B cell (primary cell): Measurements from ENCODE around the gene ZNF438. TPM values are rescaled to one million over a fixed set of nuclear protein-coding genes. Genes with fewer than 3 reads are reported as not detected.

Source experiments
- ATAC-seq: fragments of 200-7000 bp; cut with Tn5 transposase; one replicate; pipeline ENCODE4 v1.10.0; 2021; ENCODE audit warnings: low read depth, mild to moderate bottlenecking, moderate number of reproducible peaks, moderate library complexity
- CTCF ChIA-PET: fragments of 350-600 bp; sonication (Branson Sonifier 250); formaldehyde crosslinking; loops from one replicate; lab custom pipeline; 2021; ENCODE audit warnings: antibody characterized with exemption, inconsistent platforms; lab: Charles Lee
- POLR2A ChIA-PET: fragments of 350-600 bp; sonication (Branson Sonifier 250); formaldehyde crosslinking; loops from one replicate; lab custom pipeline; 2021; ENCODE audit warnings: antibody characterized with exemption; lab: Charles Lee
- DNase-seq: peaks from one replicate; pipeline ENCODE4 v3.0.0; 2013
- H2AFZ ChIP-seq: 2 replicates; pipeline ENCODE4 v1.6.1; 2012; ENCODE audit warnings: mild to moderate bottlenecking, low read depth, low read length; ENCODE audit not compliant: insufficient read depth, poor library complexity, severe bottlenecking
- H3K27ac ChIP-seq, 2 donors: 1 replicate in 1 of 2; 2 replicates in 1 of 2; pipeline ENCODE4 v1.5.1; 2012 to 2013; ENCODE audit warnings: low read length in 2 of 2, mild to moderate bottlenecking in 2 of 2, moderate library complexity in 1 of 2
- H3K27me3 ChIP-seq, 4 experiments: fragments of 200-600 bp in 1 of 4; sonication (generic) in 1 of 4; replicated peaks in 1 of 4; 1 replicate in 2 of 4; 2 replicates in 2 of 4; pipeline versions ENCODE4 v1.6.1 to v1.7.0; 2013 to 2016; ENCODE audit warnings: low read length in 3 of 4, mild to moderate bottlenecking in 2 of 4, mixed read lengths in 1 of 4, moderate library complexity in 1 of 4; ENCODE audit not compliant: insufficient read depth in 4 of 4, control insufficient read depth in 3 of 4; ENCODE audit errors: control extremely low read depth in 1 of 4
- H3K36me3 ChIP-seq, 2 experiments: replicated peaks in 1 of 2; 1 replicate in 1 of 2; 2 replicates in 1 of 2; pipeline versions ENCODE4 v1.6.1 to v1.7.1; 2013; ENCODE audit warnings: low read length in 1 of 2; ENCODE audit not compliant: insufficient read depth in 2 of 2, control insufficient read depth in 1 of 2; ENCODE audit errors: control extremely low read depth in 1 of 2, extremely low read depth in 1 of 2
- H3K4me1 ChIP-seq, 2 donors: fragments of 200-600 bp in 1 of 2; sonication (generic) in 1 of 2; 1 replicate in 1 of 2; 2 replicates in 1 of 2; pipeline versions ENCODE4 v1.5.1 to v1.6.1; 2013 to 2017; ENCODE audit warnings: low read length in 2 of 2; ENCODE audit not compliant: control insufficient read depth in 2 of 2, insufficient read depth in 2 of 2
- H3K4me2 ChIP-seq: replicated peaks from 2 replicates; pipeline ENCODE3; 2012; ENCODE audit warnings: mild to moderate bottlenecking, low read depth, low read length; ENCODE audit not compliant: poor library complexity, severe bottlenecking
- H3K4me3 ChIP-seq, 5 experiments: fragments of 200-600 bp in 1 of 5; sonication (generic) in 1 of 5; 1 replicate in 3 of 5; 2 replicates in 2 of 5; pipeline versions ENCODE4 v1.5.1 to v1.7.0; 2011 to 2016; ENCODE audit warnings: low read length in 4 of 5, mild to moderate bottlenecking in 4 of 5, low read depth in 2 of 5, control low read depth in 1 of 5, moderate library complexity in 1 of 5; ENCODE audit not compliant: insufficient read depth in 1 of 5; ENCODE audit errors: control extremely low read depth in 1 of 5, extremely low read depth in 1 of 5
- H3K79me2 ChIP-seq: fragments of 200-600 bp; sonication (generic); one replicate; pipeline ENCODE4 v1.6.0; 2016; ENCODE audit warnings: low read length; ENCODE audit not compliant: control insufficient read depth, insufficient read depth
- H3K9ac ChIP-seq: fragments of 200-600 bp; sonication (generic); 2 replicates; pipeline ENCODE4 v1.6.1; 2017; ENCODE audit warnings: mild to moderate bottlenecking, low read length, moderate library complexity
- H3K9me3 ChIP-seq, 3 donors: one replicate each; pipeline versions ENCODE4 v1.6.1 to v1.7.1; 2013; ENCODE audit warnings: low read length in 2 of 3; ENCODE audit not compliant: control insufficient read depth in 2 of 3, insufficient read depth in 1 of 3; ENCODE audit errors: control extremely low read depth in 1 of 3
- H4K20me1 ChIP-seq: 2 replicates; pipeline ENCODE4 v1.6.0; 2012; ENCODE audit warnings: mild to moderate bottlenecking, low read length; ENCODE audit not compliant: insufficient read depth, control insufficient read depth, poor library complexity, severe bottlenecking
- H3K27ac Mint-ChIP-seq: one replicate; pipeline ENCODE4 v1.8.0; 2021; ENCODE audit warnings: mixed read lengths
- H3K27me3 Mint-ChIP-seq: one replicate; pipeline ENCODE4 v1.8.0; 2021; ENCODE audit warnings: mixed read lengths
- H3K4me1 Mint-ChIP-seq: one replicate; pipeline ENCODE4 v1.8.0; 2021; ENCODE audit warnings: mixed read lengths
- H3K4me3 Mint-ChIP-seq: one replicate; pipeline ENCODE4 v1.8.0; 2021; ENCODE audit warnings: mixed read lengths
- H3K9me3 Mint-ChIP-seq: one replicate; pipeline ENCODE4 v1.8.0; 2022; ENCODE audit warnings: mixed read lengths; ENCODE audit not compliant: insufficient read depth
- EZH2 ChIP-seq: IDR thresholded peaks from 2 replicates; pipeline ENCODE4 v1.6.1; 2012; ENCODE audit warnings: borderline replicate concordance, low read depth, mild to moderate bottlenecking, moderate library complexity, low read length; ENCODE audit not compliant: insufficient read depth, poor library complexity, severe bottlenecking
- WGBS: methylation state at CpG from one replicate; pipeline ENCODE4 v1.1.5; 2013; ENCODE audit warnings: missing lambda C conversion rate; ENCODE audit not compliant: insufficient coverage; 5-methylcytosine and 5-hydroxymethylcytosine counted together
- intact Hi-C: fragments of 100-400 bp; cut with micrococcal nuclease; formaldehyde crosslinking; loops from one replicate; pipeline ENCODE4 v1.10.0; 2022
- polyA plus RNA-seq: library from polyadenylated mRNA; depleted of rRNA; stranded (reverse); fragments of >200 nt; gene quantifications from 2 replicates; pipeline ENCODE4 v1.2.3, GENCODE V29; 2012
- total RNA-seq, 2 donors: library from RNA; stranded (reverse); fragments of 120-200 nt in 1 of 2; gene quantifications; 1 replicate in 1 of 2; 2 replicates in 1 of 2; pipeline versions ENCODE4 v1.2.3 to v1.2.4, GENCODE V29; 2013 to 2022
- TF ChIP-seq, protein P1 (sequence below): fragments of 200-600 bp; IDR thresholded peaks from one replicate; pipeline ENCODE4 v1.8.0; 2022; ENCODE audit warnings: antibody characterized with exemption, mild to moderate bottlenecking

Gene ZNF438
- total and polyA plus RNA-seq, 2 donors (not counting 1 experiment from before 2014, with no cell fraction given), result 2.0 to 3.7 TPM

DNA sequence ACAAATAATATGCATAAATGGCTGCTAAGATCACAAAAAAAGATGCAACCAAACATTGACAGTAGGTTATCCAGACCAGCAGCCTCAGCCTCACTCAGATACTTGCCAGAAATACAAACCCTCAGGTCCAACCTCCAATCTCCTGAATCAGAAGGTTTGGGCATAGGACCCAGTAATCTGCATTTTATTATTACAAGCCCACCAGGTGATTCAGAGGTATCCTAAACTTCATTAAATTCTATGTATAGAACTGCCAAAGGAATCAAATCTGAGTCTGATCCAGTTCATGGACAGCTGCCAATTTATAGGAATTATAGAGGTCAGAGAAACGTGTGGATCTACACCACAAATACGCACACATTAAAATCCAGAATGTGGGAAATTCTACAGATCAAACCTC, 41.3 kb downstream of the ZNF438 start:
- ATAC-seq, result no peak

GRCh38 chr10:30988831-30989435, 42.7 kb downstream of the ZNF438 start:
- H3K9me3 ChIP-seq, result peaks cover 8 to 14% (median 12%) of the 10 kb centered on the region in 3 donors
- no peak overlapping the region for H3K4me3 ChIP-seq
- peaks cover 8% of the 10 kb centered on the region for H4K20me1 ChIP-seq
- CTCF ChIA-PET, result interaction anchor here (0.7 kb wide), 1 partner anchor 95 kb away, joined by 3 read pairs; no protein-coding TSS in a partner anchor
- peaks cover 0 to 1% of the 10 kb centered on the region in 2 experiments for H3K36me3 ChIP-seq
- H3K27ac ChIP-seq, result no peak overlapping the region
- no peak overlapping the region for H3K4me3 Mint-ChIP-seq
- no CpG with 5 or more reads among the region's 1 CpG for WGBS
- no peaks in the 10 kb centered on the region for H3K27me3 ChIP-seq
- no peaks in the 10 kb centered on the region for H3K4me1 Mint-ChIP-seq
- H2AFZ ChIP-seq, result no peak overlapping the region
- H3K9me3 Mint-ChIP-seq, result peaks cover 2% of the 10 kb centered on the region
- TF ChIP-seq, protein P1, sequence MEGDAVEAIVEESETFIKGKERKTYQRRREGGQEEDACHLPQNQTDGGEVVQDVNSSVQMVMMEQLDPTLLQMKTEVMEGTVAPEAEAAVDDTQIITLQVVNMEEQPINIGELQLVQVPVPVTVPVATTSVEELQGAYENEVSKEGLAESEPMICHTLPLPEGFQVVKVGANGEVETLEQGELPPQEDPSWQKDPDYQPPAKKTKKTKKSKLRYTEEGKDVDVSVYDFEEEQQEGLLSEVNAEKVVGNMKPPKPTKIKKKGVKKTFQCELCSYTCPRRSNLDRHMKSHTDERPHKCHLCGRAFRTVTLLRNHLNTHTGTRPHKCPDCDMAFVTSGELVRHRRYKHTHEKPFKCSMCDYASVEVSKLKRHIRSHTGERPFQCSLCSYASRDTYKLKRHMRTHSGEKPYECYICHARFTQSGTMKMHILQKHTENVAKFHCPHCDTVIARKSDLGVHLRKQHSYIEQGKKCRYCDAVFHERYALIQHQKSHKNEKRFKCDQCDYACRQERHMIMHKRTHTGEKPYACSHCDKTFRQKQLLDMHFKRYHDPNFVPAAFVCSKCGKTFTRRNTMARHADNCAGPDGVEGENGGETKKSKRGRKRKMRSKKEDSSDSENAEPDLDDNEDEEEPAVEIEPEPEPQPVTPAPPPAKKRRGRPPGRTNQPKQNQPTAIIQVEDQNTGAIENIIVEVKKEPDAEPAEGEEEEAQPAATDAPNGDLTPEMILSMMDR, result no peak
- no peak for TF ChIP-seq EZH2
- H3K9ac ChIP-seq, result no peak overlapping the region
- no peak overlapping the region for H3K27ac Mint-ChIP-seq
- POLR2A ChIA-PET, result no interaction called here
- no peak for ATAC-seq
- no peaks in the 10 kb centered on the region for H3K27me3 Mint-ChIP-seq
- peaks cover 13% of the 10 kb centered on the region for H3K79me2 ChIP-seq
- intact Hi-C loops, result no loop called here
- no peak overlapping the region for H3K4me2 ChIP-seq
- no peak for DNase-seq
- H3K4me1 ChIP-seq, result no peaks in the 10 kb centered on the region

More for the DNA sequence above, 41.3 kb downstream of the ZNF438 start:
- no peak overlapping the region for H3K9ac ChIP-seq
- intact Hi-C loops, result no loop called here
- H4K20me1 ChIP-seq, result peaks cover 9% of the 10 kb centered on the region
- H3K4me1 ChIP-seq, result no peaks in the 10 kb centered on the region
- H3K9me3 ChIP-seq, result peaks cover 8 to 14% (median 11%) of the 10 kb centered on the region in 3 donors
- H3K79me2 ChIP-seq, result peaks cover 23% of the 10 kb centered on the region
- no peak overlapping the region for H3K4me2 ChIP-seq
- H3K27ac ChIP-seq, result no peak overlapping the region
- no CpG with 5 or more reads among the region's 2 CpGs for WGBS
- CTCF ChIA-PET, result no interaction called here
- Mint-ChIP-seq H3K27ac (no peak overlapping the region), H3K27me3 (no peaks in the 10 kb centered on the region), H3K4me1 (no peaks in the 10 kb centered on the region), H3K9me3 (peaks cover 7% of the 10 kb centered on the region), H3K4me3 (no peak overlapping the region)
- TF ChIP-seq EZH2, result no peak
- TF ChIP-seq, protein P1, result no peak
- H2AFZ ChIP-seq, result no peak overlapping the region
- no peaks in the 10 kb centered on the region for H3K27me3 ChIP-seq
- no peak for DNase-seq
- H3K36me3 ChIP-seq, result no peaks in the 10 kb centered on the region
- no peak overlapping the region for H3K4me3 ChIP-seq
- POLR2A ChIA-PET, result no interaction called here
